Inferior parietal cortex (tissue), 1 donor: ENCODE results near the gene PLAC9.

ENCODE experiments used
- DNase-seq: peaks from one replicate; pipeline ENCODE4 v3.0.0-alpha.2; 2016; ENCODE audit errors: extremely low spot score

PLAC9 gene

GRCh38 chr10:80160361-80161320, 28.1 kb downstream of the PLAC9 start:
- no peak for DNase-seq

GRCh38 chr10:80161321-80162083, 29.0 kb downstream of the PLAC9 start:
- DNase-seq: no peak

GRCh38 chr10:80163741-80164341, 31.3 kb downstream of the PLAC9 start:
- no peak for DNase-seq

- DNase-seq: no peak
Measured at GRCh38 chr10:80164596-80164995, 32.1 kb downstream of the PLAC9 start.

GRCh38 chr10:80165173-80165572, 32.6 kb downstream of the PLAC9 start:
- DNase-seq: no peak

- DNase-seq: no peak
Measured at GRCh38 chr10:80166581-80167470, 34.3 kb downstream of the PLAC9 start.

GRCh38 chr10:80167471-80168161, 35.1 kb downstream of the PLAC9 start:
- no peak for DNase-seq

- DNase-seq: no peak
Measured at GRCh38 chr10:80168162-80168511, 35.6 kb downstream of the PLAC9 start.

GRCh38 chr10:80168679-80169380, 36.3 kb downstream of the PLAC9 start:
- no peak for DNase-seq

GRCh38 chr10:80170026-80170425, 37.5 kb downstream of the PLAC9 start:
- no peak for DNase-seq

GRCh38 chr10:80170641-80171040, 38.1 kb downstream of the PLAC9 start:
- no peak for DNase-seq

- DNase-seq: no peak
Measured at GRCh38 chr10:80171248-80171660, 38.7 kb downstream of the PLAC9 start.

- no peak for DNase-seq
Measured at GRCh38 chr10:80172896-80173295, 40.4 kb downstream of the PLAC9 start.

- DNase-seq: no peak
Measured at GRCh38 chr10:80173466-80173865, 40.9 kb downstream of the PLAC9 start.

- DNase-seq: no peak
Measured at GRCh38 chr10:80174641-80175395, 42.3 kb downstream of the PLAC9 start.

- no peak for DNase-seq
Measured at GRCh38 chr10:80176526-80176925, 44.0 kb downstream of the PLAC9 start.

- no peak for DNase-seq
Measured at GRCh38 chr10:80177781-80178636, 45.5 kb downstream of the PLAC9 start.

- DNase-seq: no peak
Measured at GRCh38 chr10:80182986-80183385, 50.5 kb downstream of the PLAC9 start.
